HTR-8/SVneo (cell line): Measurements from ENCODE around the gene PLA2G1B.

Source experiments
- DNase-seq: peaks from one replicate; pipeline ENCODE4 v3.0.0; 2011; ENCODE audit warnings: low spot score, mixed read lengths; ENCODE audit not compliant: insufficient read length
- FAIRE-seq: peaks from 2 replicates; lab custom pipeline; 2011; peaks lifted over from hg19 to GRCh38; lab: Jason Lieb, UNC

PLA2G1B gene

GRCh38 chr12:120278137-120279069 lies 49.2 kb downstream of the PLA2G1B start:
- FAIRE-seq (no peak), DNase-seq (no peak)

DNA sequence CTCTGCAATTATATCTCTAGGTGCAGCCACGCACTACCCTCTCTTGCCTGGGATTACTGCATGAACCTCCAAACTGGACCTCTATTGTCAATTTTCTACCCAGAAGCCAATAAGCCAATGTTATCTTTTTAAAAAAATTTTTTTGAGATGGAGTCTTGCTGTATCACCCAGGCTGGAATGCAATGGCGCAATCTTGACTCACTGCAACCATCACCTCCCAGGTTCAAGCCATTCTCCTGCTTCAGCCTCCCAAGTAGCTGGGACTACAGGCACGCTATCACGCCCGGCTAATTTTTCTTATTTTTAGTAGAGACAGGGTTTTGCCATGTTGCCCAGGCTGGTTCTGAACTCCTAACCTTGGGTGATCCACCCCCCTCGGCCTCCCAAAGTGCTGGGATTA lies 50.8 kb downstream of the PLA2G1B start:
- no peak for FAIRE-seq
- no peak for DNase-seq
